SK-N-SH (cell line): ENCODE measurements around the gene WWP2. TPM values are rescaled to one million over a fixed set of nuclear protein-coding genes. Genes with fewer than 3 reads are reported as not detected.

Source experiments
- CTCF ChIA-PET: fragments of 300-600, 350-600 bp; formaldehyde crosslinking; extraction: SDS; loops from one replicate; lab custom pipeline; 2021; lab: Yijun Ruan, JAX
- POLR2A ChIA-PET: fragments of 350-600 bp; sonication (Branson Sonifier 250); formaldehyde crosslinking; extraction: SDS; loops from one replicate; lab custom pipeline; 2020; ENCODE audit warnings: antibody characterized with exemption, inconsistent platforms; lab: Yijun Ruan, JAX
- DNase-seq: peaks from one replicate; pipeline ENCODE4 v3.0.0; 2012
- H2AFZ ChIP-seq: fragments of 200-600 bp; sonication (generic); 2 replicates; pipeline ENCODE4 v1.8.1; 2016; ENCODE audit warnings: antibody characterized with exemption, mild to moderate bottlenecking, low read depth
- H3F3A ChIP-seq: fragments of 200-600 bp; sonication (generic); replicated peaks from 2 replicates; pipeline ENCODE3; 2016; ENCODE audit warnings: antibody characterized with exemption, mild to moderate bottlenecking; ENCODE audit not compliant: insufficient read depth
- H3K27ac ChIP-seq, 2 experiments: fragments of 200-500 bp in 1 of 2; fragments of 200-600 bp in 1 of 2; sonication (Bioruptor generic) in 1 of 2; sonication (generic), shearing (Covaris generic) in 1 of 2; 2 replicates each; pipeline versions ENCODE4 v1.5.1 to v1.6.1; 2014 to 2016; ENCODE audit warnings: low read depth in 2 of 2, inconsistent platforms in 1 of 2, low read length in 1 of 2, mild to moderate bottlenecking in 1 of 2, mixed read lengths in 1 of 2
- H3K27me3 ChIP-seq: fragments of 200-600 bp; sonication (generic), shearing (Covaris generic); 2 replicates; pipeline ENCODE4 v1.6.1; 2016; ENCODE audit warnings: mixed run types; ENCODE audit not compliant: insufficient read depth
- H3K36me3 ChIP-seq, 2 experiments: fragments of 200-500 bp in 1 of 2; fragments of 200-600 bp in 1 of 2; sonication (Bioruptor generic) in 1 of 2; sonication (generic) in 1 of 2; replicated peaks in 1 of 2; 2 replicates each; pipeline versions ENCODE3 to v1.5.1; 2014 to 2016; ENCODE audit warnings: low read length in 1 of 2, mild to moderate bottlenecking in 1 of 2; ENCODE audit not compliant: insufficient read depth in 2 of 2, control insufficient read depth in 1 of 2
- H3K4me1 ChIP-seq, 2 experiments: fragments of 200-500 bp in 1 of 2; fragments of 200-600 bp in 1 of 2; sonication (Bioruptor generic) in 1 of 2; sonication (generic), shearing (Covaris generic) in 1 of 2; 2 replicates each; pipeline versions ENCODE4 v1.5.1 to v1.6.1; 2014 to 2016; ENCODE audit warnings: low read depth in 1 of 2, low read length in 1 of 2, mixed run types in 1 of 2; ENCODE audit not compliant: insufficient read depth in 2 of 2, control insufficient read depth in 1 of 2
- H3K4me2 ChIP-seq: fragments of 200-600 bp; sonication (generic), shearing (Covaris generic); 2 replicates; pipeline ENCODE4 v1.6.1; 2017; ENCODE audit warnings: mixed run types
- H3K4me3 ChIP-seq, 2 experiments: fragments of 200-500 bp in 1 of 2; fragments of 200-600 bp in 1 of 2; sonication (Bioruptor generic) in 1 of 2; sonication (generic), shearing (Covaris generic) in 1 of 2; 2 replicates each; pipeline versions ENCODE4 v1.5.1 to v1.8.1; 2014 to 2016; ENCODE audit warnings: low read depth in 2 of 2, inconsistent platforms in 1 of 2, low read length in 1 of 2, mild to moderate bottlenecking in 1 of 2, mixed read lengths in 1 of 2, moderate library complexity in 1 of 2
- H3K79me2 ChIP-seq: fragments of 200-600 bp; sonication (generic); 2 replicates; pipeline ENCODE4 v1.8.1; 2017; ENCODE audit warnings: mild to moderate bottlenecking; ENCODE audit not compliant: insufficient read depth
- H3K9ac ChIP-seq: fragments of 200-600 bp; sonication (generic); 2 replicates; pipeline ENCODE4 v1.6.1; 2017; ENCODE audit warnings: mixed run types
- H3K9me2 ChIP-seq: fragments of 200-600 bp; sonication (generic); 2 replicates; pipeline ENCODE4 v1.6.1; 2017; ENCODE audit warnings: mixed run types
- H3K9me3 ChIP-seq: fragments of 200-600 bp; sonication (generic); 2 replicates; pipeline ENCODE4 v1.6.1; 2017; ENCODE audit warnings: mixed run types, mild to moderate bottlenecking, moderate library complexity
- H4K20me1 ChIP-seq: fragments of 200-600 bp; sonication (generic); 2 replicates; pipeline ENCODE4 v1.6.1; 2017; ENCODE audit warnings: mild to moderate bottlenecking, mixed run types; ENCODE audit not compliant: insufficient read depth
- ELF1 ChIP-seq: IDR thresholded peaks from 2 replicates; pipeline ENCODE4 v1.4.0; 2012
- FOXJ3 ChIP-seq: sonication (generic); formaldehyde crosslinking; IDR thresholded peaks from 2 replicates; pipeline ENCODE4 v1.5.1; 2020; ENCODE audit warnings: mild to moderate bottlenecking, missing genetic modification reagents
- FOXM1 ChIP-seq: IDR thresholded peaks from 2 replicates; pipeline ENCODE4 v1.4.0; 2012; ENCODE audit warnings: low read depth, mild to moderate bottlenecking
- MEF2A ChIP-seq: IDR thresholded peaks from 2 replicates; pipeline ENCODE4 v1.4.0; 2012; ENCODE audit warnings: low read depth, borderline replicate concordance
- NFIC ChIP-seq: IDR thresholded peaks from 2 replicates; pipeline ENCODE4 v1.4.0; 2012; ENCODE audit warnings: borderline replicate concordance
- NRF1 ChIP-seq: IDR thresholded peaks from 2 replicates; pipeline ENCODE4 v1.6.1; 2012; ENCODE audit warnings: low read depth, mild to moderate bottlenecking, low read length
- RAD21 ChIP-seq: IDR thresholded peaks from 2 replicates; pipeline ENCODE4 v1.6.1; 2012; ENCODE audit warnings: mild to moderate bottlenecking, low read length
- RCOR1 ChIP-seq: fragments of 150-350 bp; IDR thresholded peaks from 2 replicates; pipeline ENCODE4 v1.6.1; 2017; ENCODE audit warnings: antibody characterized with exemption, low read length
- RXRA ChIP-seq: IDR thresholded peaks from 2 replicates; pipeline ENCODE4 v1.4.0; 2012; ENCODE audit warnings: low read depth, mild to moderate bottlenecking, borderline replicate concordance
- TAF1 ChIP-seq: IDR thresholded peaks from 2 replicates; pipeline ENCODE4 v1.6.1; 2012; ENCODE audit warnings: low read depth, mild to moderate bottlenecking, low read length, moderate library complexity, borderline replicate concordance
- TCF12 ChIP-seq: IDR thresholded peaks from 2 replicates; pipeline ENCODE4 v1.4.0; 2012
- YY1 ChIP-seq: IDR thresholded peaks from 2 replicates; pipeline ENCODE4 v1.4.0; 2012; ENCODE audit warnings: low read depth, mild to moderate bottlenecking
- WGBS: methylation state at CpG from one replicate; pipeline ENCODE4 v1.1.6; 2017; ENCODE audit warnings: low lambda C conversion rate; 5-methylcytosine and 5-hydroxymethylcytosine counted together
- polyA plus RNA-seq, 3 experiments: library from polyadenylated mRNA; depleted of rRNA; stranded (reverse); fragments of >200 nt; gene quantifications; 2 replicates each; pipeline ENCODE4 v1.2.3, GENCODE V29; 2012
- TF ChIP-seq, protein P1 (sequence below): fragments of 200-600 bp; sonication (generic); IDR thresholded peaks from 2 replicates; pipeline ENCODE4 v1.6.1; 2017; ENCODE audit warnings: antibody characterized with exemption, mild to moderate bottlenecking, moderate library complexity

WWP2 gene
- polyA plus RNA-seq, 1 of the 3 experiments (the other 2 are of a cell fraction), result 13.3 TPM

DNA sequence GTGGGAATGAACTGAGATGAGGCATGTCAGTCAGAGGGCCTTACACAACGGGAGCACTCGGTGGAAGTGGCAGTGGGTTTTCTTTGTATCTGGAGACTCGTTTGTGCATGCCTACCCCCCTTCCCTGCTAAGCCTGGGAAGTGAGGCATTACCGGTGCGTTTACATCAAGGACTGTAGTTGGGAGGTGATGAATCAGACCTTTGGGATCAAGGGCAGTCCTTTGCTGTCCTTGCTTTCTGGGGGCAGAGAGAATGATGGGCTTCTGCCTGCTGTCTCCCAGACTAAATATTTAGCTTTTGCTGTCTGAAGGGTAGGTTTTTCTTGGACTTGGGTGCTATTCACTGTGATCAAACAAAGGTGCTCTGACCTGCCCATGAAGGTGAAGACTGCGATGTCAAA, 83.0 kb downstream of the WWP2 start:
- H2AFZ ChIP-seq, result no peak overlapping the region
- no peak overlapping the region for H3K4me3 ChIP-seq
- ChIA-PET POLR2A (no interaction called here), CTCF (interaction anchor here (1.0 kb wide), 1 partner anchor 44 kb away, joined by 3 read pairs; no protein-coding TSS in a partner anchor)
- no peaks in the 10 kb centered on the region for H4K20me1 ChIP-seq
- no peaks in the 10 kb centered on the region; the same call in 1 of the 2 replicates for H3K79me2 ChIP-seq
- 82% methylated on average over 6 of the region's 6 CpGs for WGBS
- H3K4me2 ChIP-seq, result no peak overlapping the region
- H3F3A ChIP-seq, result peaks cover 23% of the 10 kb centered on the region
- TF ChIP-seq, protein P1, sequence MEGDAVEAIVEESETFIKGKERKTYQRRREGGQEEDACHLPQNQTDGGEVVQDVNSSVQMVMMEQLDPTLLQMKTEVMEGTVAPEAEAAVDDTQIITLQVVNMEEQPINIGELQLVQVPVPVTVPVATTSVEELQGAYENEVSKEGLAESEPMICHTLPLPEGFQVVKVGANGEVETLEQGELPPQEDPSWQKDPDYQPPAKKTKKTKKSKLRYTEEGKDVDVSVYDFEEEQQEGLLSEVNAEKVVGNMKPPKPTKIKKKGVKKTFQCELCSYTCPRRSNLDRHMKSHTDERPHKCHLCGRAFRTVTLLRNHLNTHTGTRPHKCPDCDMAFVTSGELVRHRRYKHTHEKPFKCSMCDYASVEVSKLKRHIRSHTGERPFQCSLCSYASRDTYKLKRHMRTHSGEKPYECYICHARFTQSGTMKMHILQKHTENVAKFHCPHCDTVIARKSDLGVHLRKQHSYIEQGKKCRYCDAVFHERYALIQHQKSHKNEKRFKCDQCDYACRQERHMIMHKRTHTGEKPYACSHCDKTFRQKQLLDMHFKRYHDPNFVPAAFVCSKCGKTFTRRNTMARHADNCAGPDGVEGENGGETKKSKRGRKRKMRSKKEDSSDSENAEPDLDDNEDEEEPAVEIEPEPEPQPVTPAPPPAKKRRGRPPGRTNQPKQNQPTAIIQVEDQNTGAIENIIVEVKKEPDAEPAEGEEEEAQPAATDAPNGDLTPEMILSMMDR, result no peak
- TF ChIP-seq RCOR1 (no peak), FOXM1 (no peak), ELF1 (no peak), NRF1 (no peak), TCF12 (no peak), FOXJ3 (CRISPR knock-in tag) (no peak), YY1 (no peak), MEF2A (no peak), TAF1 (no peak), RXRA (no peak)
- no peaks in the 10 kb centered on the region for H3K9me3 ChIP-seq
- H3K36me3 ChIP-seq, result peaks cover 0 to 2% of the 10 kb centered on the region in 2 experiments
- no peak overlapping the region for H3K9ac ChIP-seq
- H3K27ac ChIP-seq, result no peak overlapping the region
- H3K9me2 ChIP-seq, result no peaks in the 10 kb centered on the region
- no peak for DNase-seq
- no peaks in the 10 kb centered on the region for H3K27me3 ChIP-seq
- peaks cover 0 to 21% of the 10 kb centered on the region in 2 experiments; a peak in 1 of 4 replicates for H3K4me1 ChIP-seq

DNA sequence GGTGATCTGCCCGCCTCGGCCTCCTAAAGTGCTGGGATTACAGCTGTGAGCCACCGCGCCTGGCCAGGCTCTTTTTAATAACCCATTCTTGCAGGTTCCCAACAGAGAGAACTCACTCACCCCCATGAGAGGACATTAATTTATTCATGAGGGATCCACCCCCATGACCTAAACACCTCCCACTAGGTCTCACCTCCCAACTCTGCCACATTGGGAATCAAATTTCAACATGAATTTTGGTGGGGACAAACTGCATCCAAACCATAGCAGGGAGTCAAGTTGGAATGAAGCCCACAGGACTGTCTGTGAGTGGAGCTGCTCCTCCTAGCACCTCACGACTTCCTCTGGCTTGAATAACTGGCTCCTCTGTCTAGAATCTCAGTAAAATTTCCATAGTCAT, 85.5 kb downstream of the WWP2 start:
- Histone ChIP-seq H3K4me1 (peaks cover 0 to 21% of the 10 kb centered on the region in 2 experiments; a peak in 1 of 4 replicates), H3K4me2 (0 out of 2 replicates have a peak overlapping the region, but pooled peaks have one; percentile 46), H2AFZ (no peak overlapping the region), H3K27me3 (no peaks in the 10 kb centered on the region), H3K27ac (peak overlapping the region in 1 of 2 experiments; percentile 90; a peak in 1 of 4 replicates), H4K20me1 (no peaks in the 10 kb centered on the region), H3K4me3 (no peak overlapping the region), H3K36me3 (no peaks in the 10 kb centered on the region), H3K79me2 (no peaks in the 10 kb centered on the region; the same call in 1 of the 2 replicates), H3K9me2 (no peaks in the 10 kb centered on the region), H3K9me3 (no peaks in the 10 kb centered on the region), H3K9ac (no peak overlapping the region), H3F3A (peaks cover 23% of the 10 kb centered on the region)
- ChIA-PET POLR2A (interaction anchor here (0.6 kb wide), 1 partner anchor 10 kb away, joined by 4 read pairs; no protein-coding TSS in a partner anchor), CTCF (interaction anchor here (1.7 kb wide), 1 partner anchor 10 kb away, joined by 4 read pairs; no protein-coding TSS in a partner anchor)
- DNase-seq, result no peak
- no peak for TF ChIP-seq NFIC
- no peak for TF ChIP-seq YY1
- no peak for TF ChIP-seq RAD21
- 100% methylated on average over 5 of the region's 5 CpGs for WGBS
